NCI-H69 (cell line): ENCODE data around the gene MXRA7.
A peak's percentile ranks its signal among the peaks of the same experiment; 100 is the strongest.
"Not testable (repeated sequence)": the region's sequence is repeated elsewhere in the genome, so short reads cannot be mapped to it uniquely, and the experiment has no call there.

Source experiments
- DNase-seq: peaks from one replicate; lab custom pipeline; 2025; lab: John Stamatoyannopoulos, UW

MXRA7 gene

DNA sequence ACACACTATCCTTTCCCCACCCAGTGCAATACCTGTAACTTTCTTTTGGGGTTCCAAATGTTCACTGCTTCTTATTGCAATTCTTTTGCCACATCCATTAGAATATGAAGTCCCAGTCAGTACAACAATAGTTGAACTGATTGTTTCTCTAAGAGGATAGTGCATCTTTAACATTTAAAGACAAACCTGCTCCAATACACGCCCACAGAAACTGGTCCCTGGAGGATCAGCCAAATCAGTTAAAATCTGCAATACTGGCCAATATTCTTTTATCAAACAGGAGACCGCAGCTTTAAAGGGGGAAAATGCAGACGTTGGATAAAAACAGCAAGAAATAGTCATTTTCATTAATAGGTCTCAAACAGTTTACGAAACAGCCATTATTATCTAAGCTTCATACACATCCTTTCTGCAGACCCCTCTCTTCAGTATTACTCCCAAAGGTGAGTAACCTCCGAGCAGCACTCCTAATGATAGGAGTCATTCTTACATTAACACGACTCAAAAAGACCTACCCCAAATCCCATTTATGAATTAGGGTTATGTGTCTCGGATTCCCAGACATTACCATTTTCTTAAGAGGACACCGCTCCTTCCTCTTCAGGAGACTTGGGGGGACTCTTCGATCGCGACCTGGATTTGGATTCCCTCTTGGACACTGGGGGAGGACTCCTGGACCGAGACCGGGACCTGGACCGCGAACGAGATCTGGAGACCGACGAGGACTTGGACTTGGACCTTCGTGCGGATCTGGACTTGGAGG is 25.0 kb upstream of the MXRA7 start:
- peak; percentile 65 for DNase-seq

DNA sequence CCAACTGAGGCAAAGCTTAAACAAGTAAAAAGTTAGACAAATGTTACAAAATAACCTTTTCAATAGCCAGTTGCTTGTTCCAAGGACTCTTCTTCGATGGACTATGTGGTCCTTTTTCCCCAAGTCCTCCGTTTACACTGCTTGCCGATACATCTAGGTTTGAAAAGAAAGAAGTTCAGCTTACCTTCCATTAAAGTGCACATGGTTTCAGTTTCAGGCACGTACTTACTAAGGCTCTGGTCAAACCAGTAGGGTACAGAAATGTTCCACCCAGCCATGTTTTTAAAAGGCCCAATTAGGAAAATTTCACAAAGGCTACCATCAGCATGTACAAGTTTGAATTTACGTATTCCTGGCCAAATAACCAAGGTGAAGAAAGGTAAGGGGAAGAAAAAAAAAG is 24.2 kb upstream of the MXRA7 start:
- DNase-seq = peak; percentile 60

DNA sequence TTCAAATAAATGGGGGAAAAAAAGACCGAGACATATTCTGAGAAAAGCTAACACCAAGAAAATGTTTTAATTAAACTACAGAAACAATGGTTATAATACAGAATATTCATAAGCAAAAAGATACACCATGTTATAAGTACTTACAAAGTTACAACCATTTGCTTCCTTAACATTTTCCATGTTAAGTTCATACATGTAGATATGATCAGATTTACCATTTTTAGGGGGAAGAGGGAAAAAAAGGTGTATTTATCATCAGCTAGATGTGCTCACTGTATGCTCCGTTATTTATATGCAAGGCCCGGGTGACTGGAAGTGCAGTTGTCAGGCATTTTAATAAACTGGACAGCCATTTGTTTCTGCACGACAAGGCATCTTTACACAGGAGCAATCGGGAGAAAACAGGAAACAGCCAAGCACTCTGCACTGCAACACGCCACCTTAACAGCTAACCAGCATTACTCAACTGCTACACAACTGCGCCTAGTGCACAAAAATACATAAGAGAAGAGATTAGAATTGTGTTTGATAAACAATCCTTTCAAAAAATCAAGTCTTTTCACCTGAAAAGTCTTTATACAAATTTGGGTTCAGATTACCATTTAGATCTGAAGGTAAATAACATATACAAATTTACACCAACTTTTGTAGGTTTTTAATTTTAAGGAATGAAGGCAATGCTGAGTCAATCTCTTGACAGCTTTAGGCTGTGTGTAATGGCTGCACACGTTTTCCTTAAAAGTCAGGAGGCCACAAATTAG is 23.5 kb upstream of the MXRA7 start:
- peak; percentile 41 for DNase-seq

DNA sequence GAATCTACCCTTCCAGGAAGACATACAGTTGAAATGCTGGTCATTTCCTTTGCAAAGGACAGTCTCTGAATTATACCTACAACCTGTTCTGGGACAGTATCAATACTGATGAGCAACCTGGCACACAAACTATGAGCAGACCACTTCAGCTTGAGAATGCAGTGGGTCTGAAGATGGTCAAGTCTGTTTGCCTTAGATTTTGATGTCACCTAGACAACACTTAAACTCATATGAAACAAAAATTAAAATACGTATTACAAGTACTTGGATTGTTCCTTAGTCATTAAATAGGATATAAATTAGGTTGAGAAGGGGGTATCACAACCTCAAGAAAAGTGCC is 22.8 kb upstream of the MXRA7 start:
- no peak for DNase-seq

DNA sequence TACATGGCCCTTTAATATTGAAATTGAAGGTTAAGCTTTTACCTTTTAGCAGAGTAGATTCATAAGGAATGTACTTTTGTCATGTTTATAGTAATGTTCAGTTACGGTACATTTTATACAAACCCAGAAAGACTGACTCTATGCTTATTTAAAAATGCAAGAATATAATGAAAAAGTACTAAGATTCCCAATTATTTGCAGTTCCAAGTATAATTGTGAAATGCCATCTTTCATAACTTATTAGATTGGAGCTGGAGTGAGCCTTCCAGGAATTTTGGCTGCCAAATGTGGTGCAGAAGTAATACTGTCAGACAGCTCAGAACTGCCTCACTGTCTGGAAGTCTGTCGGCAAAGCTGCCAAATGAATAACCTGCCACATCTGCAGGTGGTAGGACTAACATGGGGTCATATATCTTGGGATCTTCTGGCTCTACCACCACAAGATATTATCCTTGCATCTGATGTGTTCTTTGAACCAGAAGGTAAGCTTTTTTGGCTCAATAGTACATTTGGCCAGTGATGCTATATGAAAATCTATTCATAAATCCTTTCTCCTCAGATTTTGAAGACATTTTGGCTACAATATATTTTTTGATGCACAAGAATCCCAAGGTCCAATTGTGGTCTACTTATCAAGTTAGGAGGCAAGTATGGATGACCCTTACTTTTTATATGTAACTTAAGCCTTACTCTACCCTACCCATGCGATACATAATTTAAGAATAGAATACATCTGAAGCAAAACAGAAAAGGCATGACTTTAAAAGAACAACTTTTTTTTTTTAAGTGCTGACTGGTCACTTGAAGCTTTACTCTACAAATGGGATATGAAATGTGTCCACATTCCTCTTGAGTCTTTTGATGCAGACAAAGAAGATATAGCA is 22.2 kb upstream of the MXRA7 start:
- peak; percentile 48 for DNase-seq

DNA sequence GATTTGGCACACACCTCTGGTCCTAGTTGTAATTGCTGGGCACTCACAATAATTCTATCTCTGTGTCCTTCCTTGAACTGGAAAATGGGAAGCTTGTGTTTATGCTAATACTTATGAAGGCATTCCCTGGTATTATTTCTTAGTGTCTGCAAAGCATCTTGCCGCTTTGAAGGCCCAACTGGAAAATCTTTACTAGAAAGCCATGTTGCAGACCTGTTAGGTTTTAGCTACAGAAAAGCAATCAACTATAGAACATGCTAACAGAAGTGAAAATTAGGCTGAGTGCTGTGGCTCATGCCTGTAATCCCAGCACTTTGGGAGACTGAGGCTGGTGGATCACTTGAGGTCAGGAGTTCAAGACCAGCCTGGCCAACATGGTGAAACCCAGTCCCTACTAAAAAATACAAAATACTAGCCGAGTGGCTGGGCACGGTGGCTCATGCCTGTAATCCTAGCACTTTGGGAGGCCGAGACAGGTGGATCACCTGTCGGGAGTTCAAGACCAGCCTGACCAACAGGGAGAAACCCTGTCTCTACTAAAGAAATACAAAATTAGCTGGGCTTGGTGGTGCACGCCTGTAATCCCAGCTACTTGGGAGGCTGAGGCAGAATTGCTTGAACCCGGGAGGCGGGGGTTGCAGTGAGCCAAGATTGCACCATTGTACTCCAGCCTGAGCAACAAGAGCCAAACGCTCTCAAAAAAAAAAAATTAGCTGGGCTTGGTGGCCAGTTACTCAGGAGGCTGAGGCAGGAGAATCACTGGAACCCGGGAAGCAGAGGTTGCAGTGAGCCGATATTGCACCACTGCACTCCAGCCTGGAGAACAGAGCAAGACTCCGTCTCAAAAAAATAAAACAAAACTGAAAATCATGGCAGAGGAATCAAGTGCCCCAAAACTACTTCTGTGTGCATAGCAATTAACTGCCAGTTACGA is 21.3 kb upstream of the MXRA7 start:
- not testable (repeated sequence) for DNase-seq

DNA sequence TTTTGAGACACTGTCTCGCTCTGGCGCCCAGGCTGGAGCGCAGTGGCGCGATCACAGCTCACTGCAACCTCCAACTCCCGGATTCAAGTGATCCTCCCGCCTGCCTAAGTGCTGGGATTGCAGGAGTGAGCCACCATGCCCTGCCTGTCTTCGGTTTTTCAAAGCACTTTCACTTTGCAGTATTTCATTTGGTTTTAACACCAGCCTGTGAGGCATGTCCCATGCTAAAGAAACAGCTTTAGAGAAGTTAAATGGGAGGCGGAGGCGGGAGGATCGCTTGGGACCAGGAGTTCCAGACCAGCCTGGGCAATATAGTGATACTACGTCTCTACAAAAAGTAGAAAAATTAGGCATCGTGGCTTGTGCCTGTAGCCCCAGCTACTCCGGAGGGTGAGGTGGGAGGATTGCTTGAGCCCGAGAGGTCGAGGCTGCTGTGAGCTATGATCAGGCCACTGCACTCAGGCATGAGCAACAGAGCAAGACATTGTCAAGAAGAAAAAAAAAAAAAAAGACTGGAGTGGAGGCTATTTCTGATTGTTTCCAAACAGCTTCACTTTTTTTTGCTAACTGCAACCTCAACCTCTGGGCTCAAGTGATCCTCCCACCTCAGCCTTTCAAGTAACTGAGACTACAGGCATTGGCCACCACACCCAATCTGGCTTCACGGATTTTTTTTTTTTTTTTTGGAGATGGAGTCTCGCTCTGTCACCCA is 17.1 kb upstream of the MXRA7 start:
- DNase-seq = peak; percentile 36

DNA sequence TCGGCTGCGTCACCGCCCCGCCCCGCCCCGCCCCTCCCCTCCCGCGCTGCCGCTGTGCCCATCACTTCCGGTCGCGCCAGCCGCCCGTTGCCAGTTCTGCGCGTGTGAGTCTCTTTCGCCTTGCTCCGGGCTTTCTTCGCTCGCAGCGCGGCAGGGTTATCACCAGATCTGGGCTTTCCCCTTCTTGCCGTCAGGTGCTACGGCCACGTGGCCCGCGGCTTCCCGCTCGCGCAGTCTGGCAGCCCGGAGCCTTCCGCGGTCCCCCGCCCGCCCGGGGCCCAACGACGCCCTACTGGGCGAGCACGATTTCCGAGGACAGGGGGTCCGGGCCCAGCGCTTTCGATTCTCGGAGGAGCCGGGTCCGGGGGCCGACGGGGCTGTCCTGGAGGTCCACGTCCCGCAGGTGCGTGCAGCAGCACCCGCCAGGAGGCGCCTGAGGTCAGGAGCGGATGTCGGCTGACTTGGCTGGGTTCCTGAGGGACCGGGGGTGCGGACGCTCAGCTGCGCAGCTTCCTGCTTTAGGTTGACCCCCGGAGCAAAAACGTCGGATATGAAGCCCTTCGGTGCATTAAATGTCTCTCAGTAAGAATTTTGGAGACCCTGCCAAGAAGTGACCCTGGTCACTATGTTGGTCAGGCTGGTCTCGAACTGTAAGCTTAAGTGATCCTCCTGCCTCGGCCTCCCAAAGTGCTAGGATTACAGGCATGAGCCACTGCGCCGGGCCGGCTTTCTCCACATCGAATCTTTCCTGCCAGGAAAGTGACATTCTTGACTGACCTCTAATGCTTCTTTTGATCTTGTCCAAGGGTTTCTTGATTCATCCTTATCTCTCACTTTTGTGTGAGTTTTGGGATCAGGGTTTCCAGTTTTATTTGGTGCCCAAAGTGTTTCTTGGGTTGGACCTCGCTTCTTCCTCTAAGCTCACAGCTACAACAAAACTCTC is 16.3 kb upstream of the MXRA7 start, which contains the start of gene METTL23:
METTL23 (plus strand) TSS at position 64 of the 943 bp plus-strand sequence. CDS start 2,872 bp downstream, outside the sequence.
- peak; percentile 86 for DNase-seq

DNA sequence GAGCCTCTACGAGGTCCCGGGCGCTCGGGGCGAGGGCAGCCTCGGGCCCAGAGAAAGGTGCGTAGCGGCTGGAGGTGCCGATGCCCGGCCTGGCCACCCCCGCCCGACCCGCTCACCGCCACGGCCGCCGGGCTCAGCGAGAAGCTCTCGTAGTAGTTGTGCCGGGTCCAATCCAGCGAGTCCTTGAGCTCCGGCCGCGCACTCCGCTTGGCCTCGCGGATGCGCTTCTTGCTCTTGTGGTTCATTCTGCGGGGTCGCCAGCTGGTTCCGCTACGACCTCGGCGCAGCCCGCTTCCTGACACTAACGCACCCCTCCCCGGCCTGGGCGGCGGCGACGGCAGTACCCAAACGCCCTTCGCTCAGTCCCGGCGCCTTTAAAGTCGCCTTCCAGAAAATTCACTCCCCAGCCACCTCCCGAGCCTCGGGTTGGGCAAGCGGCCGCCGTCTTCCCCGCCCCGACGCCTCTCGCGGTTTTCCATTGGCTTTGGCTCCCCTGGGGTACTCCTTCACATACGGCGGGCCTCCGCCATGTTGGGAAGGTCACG is 15.5 kb upstream of the MXRA7 start, which contains the start of gene JMJD6:
JMJD6 (minus strand) TSS at position 376 of the 545 bp plus-strand sequence; CDS start at position 245, 131 bp downstream.
- DNase-seq = peak; percentile 99

DNA sequence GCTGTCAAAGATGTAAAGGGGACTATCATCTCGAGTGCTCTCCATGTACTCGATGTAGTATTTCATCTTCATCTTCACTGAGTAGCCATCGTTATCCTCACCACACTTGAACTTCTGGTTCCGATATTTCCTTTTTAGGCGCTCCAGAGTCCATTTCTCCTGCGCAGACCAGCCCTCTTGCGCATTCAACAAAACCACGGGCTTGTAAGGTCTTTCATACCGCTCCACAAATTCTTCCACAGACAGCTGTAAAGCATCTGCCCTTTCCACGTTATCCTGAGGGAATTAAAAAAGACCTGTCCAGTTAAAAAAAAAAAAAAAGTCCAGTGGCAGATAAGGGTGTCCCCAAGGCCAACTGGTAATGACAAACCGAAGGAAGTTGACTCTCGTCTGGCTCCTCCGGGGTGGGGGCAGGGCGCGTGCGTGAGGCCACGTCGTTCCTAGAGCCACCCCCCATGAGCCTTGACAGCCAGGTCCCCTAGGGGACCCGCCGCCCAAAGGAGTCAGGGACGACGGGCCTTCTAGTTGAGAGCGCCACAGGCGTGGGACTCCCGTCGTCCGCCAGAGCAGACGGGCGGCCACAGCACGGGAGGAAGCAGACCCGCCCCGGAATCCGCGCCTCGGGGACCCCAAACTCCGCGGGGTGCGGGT is 14.9 kb upstream of the MXRA7 start:
- DNase-seq = peak; percentile 73

DNA sequence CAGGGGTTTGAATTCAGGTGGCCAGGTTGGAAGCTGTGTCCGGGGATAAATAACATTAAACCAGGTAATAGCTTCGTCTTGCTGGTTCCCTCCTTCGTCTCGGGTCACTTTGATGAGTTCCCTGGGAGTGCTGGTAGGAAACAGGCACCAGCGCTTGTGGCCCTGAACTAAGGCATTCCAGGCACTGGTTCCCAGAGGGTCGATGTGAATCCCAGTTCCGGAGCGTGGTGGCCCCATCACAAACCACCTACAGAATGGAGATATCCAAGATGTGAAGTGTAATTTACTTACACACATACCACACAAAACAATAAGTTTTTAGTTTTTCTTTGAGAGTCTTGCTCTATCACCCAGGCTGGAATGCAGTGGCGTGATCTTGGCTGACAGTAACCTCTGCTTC is 13.0 kb upstream of the MXRA7 start:
- DNase-seq = no peak

DNA sequence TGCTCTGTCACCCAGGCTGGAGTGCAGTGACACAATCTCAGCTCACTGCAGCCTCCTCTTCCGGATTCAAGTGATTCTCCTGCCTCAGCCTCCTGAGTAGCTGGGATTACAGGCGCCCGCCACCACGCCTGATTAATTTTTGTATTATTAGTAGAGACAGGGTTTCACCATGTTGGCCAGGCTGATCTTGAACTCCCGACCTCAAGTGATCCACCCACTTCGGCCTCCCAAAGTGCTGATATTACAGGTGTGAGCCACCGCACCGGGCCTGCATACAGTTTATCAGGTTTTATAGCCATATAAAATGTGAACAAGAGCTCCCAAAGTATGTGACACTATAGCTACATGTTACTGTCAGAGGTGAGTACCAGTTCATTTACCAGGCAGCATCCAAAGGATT is 12.2 kb upstream of the MXRA7 start:
- not testable (repeated sequence) for DNase-seq

DNA sequence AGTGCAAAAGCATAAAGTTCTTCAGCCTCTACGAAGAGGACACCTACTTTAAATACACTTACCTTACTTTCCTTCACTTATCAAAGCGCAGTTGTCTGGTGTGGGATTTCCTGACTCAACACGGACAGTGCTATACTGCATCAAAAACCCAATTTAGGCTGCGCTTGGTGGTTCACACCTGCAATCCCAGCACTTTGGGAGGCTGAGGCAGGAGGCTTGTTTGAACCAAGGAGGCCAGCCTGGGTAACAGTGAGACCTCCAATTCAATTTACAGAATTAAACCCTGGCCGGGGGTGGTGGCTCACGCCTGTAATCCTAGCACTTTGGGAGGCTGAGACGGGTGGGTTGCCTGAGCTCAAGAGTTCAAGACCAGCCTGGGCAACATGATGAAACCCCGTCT is 11.5 kb upstream of the MXRA7 start:
- no peak for DNase-seq

DNA sequence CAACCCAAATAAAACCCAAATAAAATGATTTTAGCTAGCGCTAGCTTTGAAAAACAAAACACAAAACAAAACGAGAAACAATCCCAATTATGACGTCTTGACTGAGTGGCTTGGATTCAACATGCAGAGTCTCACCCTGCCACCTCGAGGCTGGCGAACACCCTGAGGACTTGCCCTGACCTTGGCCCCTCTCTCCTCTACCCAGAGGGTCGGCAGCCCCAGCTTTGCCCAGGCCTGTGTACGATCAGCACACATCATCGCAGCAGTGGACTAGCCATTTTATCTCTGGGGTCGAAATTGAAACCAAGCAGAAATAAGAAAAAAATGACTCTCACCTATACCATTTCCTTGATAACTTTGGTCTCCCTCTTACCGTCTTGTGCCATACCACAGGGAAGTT is 10.7 kb upstream of the MXRA7 start:
- DNase-seq = no peak

DNA sequence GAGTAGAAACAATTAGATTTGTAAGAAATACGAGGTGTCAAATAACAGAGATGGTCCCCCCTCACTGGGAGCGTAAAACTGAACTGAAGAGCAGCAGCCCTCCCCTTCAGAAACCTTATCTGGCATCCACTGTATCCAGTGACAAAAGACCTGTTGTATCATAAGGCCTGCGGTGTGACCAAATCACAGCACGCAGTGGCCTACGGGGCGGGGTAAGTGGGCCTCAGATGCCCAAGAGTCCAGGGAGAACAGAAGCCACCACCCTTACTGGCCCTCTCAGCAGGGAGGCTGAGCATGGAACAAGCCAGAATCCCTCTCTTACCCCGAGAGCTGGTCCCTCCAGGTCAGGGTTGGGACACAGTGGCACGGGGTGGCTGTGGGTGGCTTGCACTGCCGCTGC is 10.2 kb upstream of the MXRA7 start:
- DNase-seq = no peak

DNA sequence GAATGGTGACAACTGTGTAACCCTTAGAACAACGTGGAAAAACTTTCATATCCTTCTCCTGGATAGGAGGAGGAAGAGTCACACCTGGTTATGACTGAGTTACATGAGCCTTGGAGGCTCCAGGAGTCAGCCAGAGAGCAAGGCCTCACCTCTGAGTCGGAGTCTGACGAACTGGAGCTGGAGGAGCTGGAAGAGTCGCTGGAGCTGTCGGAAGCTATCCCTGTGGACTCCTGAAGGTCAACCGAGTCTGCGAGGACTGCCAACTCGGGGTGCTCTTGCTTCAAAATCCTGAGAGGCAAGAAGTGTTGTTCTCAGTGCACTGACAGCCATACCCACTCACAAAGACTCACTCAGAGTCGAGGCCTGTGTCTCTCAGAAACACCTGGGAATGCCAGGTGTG is 9.4 kb upstream of the MXRA7 start:
- no peak for DNase-seq

DNA sequence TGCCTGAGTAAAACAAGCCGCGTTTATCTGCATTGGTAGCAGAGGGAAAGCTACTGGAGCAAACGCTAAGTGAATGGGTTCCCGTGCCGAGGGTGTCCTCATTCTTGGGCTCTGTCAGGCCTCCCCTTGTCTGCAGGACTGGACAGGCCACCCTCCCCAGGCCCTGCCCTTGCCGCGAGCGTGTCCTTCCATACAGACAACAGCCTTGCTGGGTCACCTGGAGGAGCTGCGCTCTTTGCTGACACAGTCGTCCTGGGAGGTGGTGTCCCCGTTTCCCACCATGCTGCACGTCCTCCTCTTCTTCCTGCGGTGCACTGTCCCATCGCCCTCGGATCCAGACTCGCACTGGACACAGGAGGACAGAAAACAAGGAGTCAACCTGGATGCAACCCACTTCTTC is 7.8 kb upstream of the MXRA7 start:
- no peak for DNase-seq

DNA sequence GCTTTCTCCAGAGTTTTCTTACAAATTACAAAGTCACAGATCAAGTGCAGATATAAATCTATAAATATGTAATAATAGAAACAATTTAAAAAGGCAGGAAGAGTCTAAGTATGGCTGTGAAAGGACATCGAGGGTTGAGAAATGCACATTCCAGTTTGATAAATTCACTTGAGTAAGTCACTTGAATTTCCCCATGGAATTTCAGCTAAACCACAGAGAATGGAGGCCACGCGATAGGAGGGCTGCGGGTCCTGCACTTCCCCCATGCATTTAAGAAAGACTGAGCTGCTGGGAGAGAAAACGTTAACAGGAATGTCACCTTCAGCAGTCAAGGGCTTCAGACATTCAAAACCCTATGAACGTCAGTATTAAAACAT is 6.1 kb upstream of the MXRA7 start:
- no peak for DNase-seq
